Measurements from ENCODE around the gene DYNC1H1.
"Not testable (repeated sequence)": the region's sequence is repeated elsewhere in the genome, so short reads cannot be mapped to it uniquely, and the experiment has no call there.

The DYNC1H1 gene

GRCh38 chr14:102080183-102081080 lies 116.1 kb downstream of the DYNC1H1 start:
- no peak overlapping the region for H3K4me3 ChIP-seq (ENCODE audit: low read depth, low read length)
- no peak for DNase-seq (ENCODE audit: low read depth)

GRCh38 chr14:102081231-102082080 lies 117.1 kb downstream of the DYNC1H1 start:
- no peak overlapping the region for H3K4me3 ChIP-seq (ENCODE audit: low read depth, low read length)
- no peak for TF ChIP-seq CTCF (IDR thresholded peaks at IDR 0.05; ENCODE audit: control insufficient read depth, extremely low read depth, insufficient read depth)
- DNase-seq (ENCODE audit: low read depth), result no peak

More at GRCh38 chr14:102080183-102081080, 116.1 kb downstream of the DYNC1H1 start:
- no peak for TF ChIP-seq CTCF (IDR thresholded peaks at IDR 0.05; ENCODE audit: control insufficient read depth, extremely low read depth, insufficient read depth)

GRCh38 chr14:102084522-102084921 lies 120.1 kb downstream of the DYNC1H1 start:
- not testable (repeated sequence) for H3K4me3 ChIP-seq (ENCODE audit: low read depth, low read length); DNase-seq (ENCODE audit: low read depth)

GRCh38 chr14:102084931-102085330 lies 120.6 kb downstream of the DYNC1H1 start:
- no peak for TF ChIP-seq CTCF (IDR thresholded peaks at IDR 0.05; ENCODE audit: control insufficient read depth, extremely low read depth, insufficient read depth)
- no peak for DNase-seq (ENCODE audit: low read depth)
- peak overlapping the region; percentile 80 for H3K4me3 ChIP-seq (ENCODE audit: low read depth, low read length)

GRCh38 chr14:102085488-102085887 lies 121.1 kb downstream of the DYNC1H1 start:
- TF ChIP-seq CTCF (IDR thresholded peaks at IDR 0.05; ENCODE audit: control insufficient read depth, extremely low read depth, insufficient read depth), result no peak
- peak overlapping the region; percentile 80 for H3K4me3 ChIP-seq (ENCODE audit: low read depth, low read length)
- DNase-seq (ENCODE audit: low read depth), result no peak

GRCh38 chr14:102085948-102086708 lies 121.8 kb downstream of the DYNC1H1 start:
- H3K4me3 ChIP-seq (ENCODE audit: low read depth, low read length), result peak overlapping the region; percentile 80
- TF ChIP-seq CTCF (IDR thresholded peaks at IDR 0.05; ENCODE audit: control insufficient read depth, extremely low read depth, insufficient read depth), result no peak
- no peak for DNase-seq (ENCODE audit: low read depth)

- no peak for TF ChIP-seq CTCF (IDR thresholded peaks at IDR 0.05; ENCODE audit: control insufficient read depth, extremely low read depth, insufficient read depth)
- no peak for DNase-seq (ENCODE audit: low read depth)
- peak overlapping the region; percentile 80 for H3K4me3 ChIP-seq (ENCODE audit: low read depth, low read length)
These were observed 122.3 kb downstream of the DYNC1H1 start for GRCh38 chr14:102086709-102086971.
